Renal cortical epithelial cell (primary cell): ENCODE data around the gene WWC1. TPM values are rescaled to one million over a fixed set of nuclear protein-coding genes. Genes with fewer than 3 reads are reported as not detected.

ENCODE experiments used
- DNase-seq: peaks from one replicate; pipeline ENCODE4 v3.0.0-alpha.2; 2011; ENCODE audit warnings: low read depth
- total RNA-seq: library from RNA; depleted of rRNA; stranded (reverse); fragments of >200 nt; gene quantifications from 2 replicates; pipeline ENCODE4 v1.2.3, GENCODE V29; 2014

WWC1 gene
- total RNA-seq, 1 donor from 2014 or later = 319 TPM

DNA sequence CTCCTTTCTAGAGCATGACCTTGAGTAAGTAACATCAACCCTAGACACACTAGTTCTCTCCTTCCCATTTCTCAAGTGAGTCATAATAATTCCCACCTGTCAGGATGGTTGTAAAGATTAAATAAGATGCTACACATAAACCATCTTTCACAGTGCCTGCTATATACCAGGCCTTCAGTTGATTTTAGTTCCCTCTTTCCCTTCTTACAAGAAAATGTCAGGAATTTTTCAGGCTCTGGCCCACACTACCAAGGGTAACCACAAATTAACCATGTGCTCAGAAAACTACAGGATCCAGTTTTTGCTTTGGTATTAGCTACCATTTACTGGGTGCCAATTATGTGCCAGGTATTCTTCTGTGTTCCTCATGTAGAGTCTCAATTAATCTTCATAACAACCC lies 152.1 kb downstream of the WWC1 start:
- no peak for DNase-seq

DNA sequence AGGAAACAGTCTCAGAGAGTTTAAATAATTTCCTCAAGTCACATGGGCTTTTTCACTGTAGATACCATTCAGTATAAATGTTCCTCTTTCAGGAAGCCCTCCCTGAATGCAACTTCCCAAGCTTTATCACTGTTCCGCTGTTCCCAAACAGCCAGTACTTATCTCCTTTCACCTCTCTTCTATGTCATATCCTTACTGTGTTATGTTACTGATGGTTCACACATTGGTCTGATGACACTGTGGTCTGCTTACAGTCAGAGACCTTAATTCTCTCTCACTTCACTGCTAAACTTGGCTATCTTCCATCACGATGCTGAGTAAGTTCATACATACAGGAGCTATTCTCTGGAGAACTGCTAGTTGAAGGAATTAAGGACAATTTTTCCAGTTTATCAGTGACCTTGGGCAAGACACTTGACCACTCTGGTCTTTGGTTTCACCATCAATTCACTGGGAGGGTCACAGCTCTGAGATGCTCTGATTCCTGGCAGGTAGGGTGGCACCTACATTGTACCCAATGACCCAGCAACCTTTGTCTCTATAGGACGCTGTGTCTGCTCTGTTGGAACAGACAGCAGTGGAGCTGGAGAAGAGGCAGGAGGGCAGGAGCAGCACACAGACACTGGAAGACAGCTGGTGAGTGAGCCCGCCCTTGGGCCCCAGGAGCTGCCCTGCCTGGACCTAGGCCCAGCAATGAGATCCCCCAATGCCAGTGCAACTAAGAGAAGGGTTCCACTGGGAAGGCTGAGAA lies 152.7 kb downstream of the WWC1 start:
- DNase-seq = no peak

DNA sequence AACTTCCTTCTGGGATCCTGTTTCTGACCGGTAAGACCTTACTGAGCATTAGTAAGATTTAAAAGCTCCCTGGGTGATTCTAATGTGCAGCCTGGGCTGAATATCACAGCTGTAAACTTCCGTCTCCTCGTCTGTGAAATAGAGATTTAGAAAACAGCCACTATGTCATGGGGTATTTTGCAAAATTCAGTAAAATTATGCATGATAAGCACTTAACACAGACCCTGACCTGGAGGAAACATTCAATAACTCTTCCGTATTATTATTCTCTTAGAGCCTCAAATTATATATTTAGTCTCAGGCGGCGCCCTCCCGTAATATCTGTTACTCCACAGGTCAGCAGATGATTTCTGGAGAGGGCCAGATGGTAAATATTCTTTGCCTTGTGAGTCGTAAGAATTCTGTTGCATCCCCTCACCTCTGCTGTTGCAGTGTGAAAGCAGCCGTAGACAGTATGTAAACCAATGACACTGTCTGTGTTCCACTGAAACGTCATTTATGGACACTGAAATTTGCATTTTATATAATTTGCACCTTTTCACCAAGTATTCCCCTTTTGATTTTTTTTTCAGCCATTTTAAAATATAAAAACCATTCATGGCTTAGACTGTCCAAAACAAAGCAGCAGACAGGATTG lies 155.7 kb downstream of the WWC1 start:
- DNase-seq = no peak

DNA sequence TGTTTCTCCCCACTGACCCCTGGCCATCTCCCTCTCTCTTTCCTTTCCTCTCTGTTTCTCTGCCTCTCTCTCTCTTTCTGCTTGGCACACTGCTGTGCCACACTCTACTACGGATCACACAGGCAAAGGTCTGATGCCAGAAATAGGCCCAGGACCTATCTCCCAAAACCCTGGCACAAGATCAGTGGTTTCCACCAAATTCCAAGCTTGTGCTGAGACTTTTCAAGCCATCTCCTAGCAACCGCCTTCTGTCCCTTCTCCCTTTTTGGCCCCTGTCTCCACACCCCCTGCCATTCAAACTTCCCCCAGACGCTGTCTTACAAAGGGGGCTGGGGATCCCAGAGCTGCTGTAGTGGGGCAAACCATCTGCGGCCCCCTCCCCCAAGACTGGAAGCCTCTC lies 156.4 kb downstream of the WWC1 start:
- DNase-seq = no peak

DNA sequence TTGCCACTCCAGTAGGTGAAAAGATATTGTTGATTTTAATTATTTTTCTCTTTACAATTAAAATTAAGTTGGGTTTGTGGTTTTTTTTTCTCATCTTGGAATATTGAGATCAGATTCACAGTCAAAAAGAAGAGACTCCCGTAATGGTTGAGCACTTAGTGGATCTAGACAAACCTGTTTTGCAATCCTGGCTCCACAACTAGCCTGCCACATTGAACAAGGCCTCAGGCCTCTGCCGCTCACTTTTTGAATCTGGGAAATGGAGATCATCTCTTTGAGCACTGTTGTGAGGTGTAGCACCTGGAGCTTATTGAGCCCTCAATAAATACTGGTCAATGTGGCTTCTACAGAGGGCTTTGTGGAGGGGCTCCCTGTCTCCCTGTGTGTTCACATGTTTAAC lies 157.7 kb downstream of the WWC1 start:
- no peak for DNase-seq

DNA sequence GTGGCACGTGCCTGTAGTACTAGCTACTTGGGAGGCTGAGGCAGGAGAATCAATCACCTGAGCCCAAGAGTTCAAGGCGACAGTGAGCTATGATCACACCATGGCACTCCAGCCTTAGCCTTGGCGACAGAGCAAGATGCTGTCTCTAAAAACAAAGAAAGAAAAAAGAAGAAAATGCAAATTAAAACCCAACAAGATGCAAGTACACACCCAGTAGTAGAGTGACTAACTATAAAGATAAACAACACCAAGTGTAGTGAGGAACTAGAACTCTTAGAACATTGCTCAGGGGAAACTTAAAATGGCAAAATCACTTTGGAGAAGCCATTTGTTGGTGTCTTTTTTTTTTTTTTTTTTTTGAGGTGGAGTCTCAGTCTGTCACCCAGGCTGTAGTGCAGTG lies 160.1 kb downstream of the WWC1 start:
- no peak for DNase-seq

DNA sequence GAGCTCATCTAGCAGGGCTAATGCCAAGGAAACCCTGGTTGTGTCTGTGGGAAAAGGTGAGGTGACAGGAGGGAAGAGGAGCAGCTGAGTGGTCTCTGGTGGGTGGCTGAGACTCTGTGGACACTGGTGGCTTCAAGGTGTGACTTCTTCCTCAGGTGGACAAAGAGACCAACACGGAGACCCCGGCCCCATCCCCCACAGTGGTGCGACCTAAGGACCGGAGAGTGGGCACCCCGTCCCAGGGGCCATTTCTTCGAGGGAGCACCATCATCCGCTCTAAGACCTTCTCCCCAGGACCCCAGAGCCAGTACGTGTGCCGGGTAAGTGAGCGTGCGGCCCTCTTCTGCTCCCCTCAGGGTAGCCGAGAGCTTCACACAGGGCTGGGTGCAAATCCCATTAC lies 163.8 kb downstream of the WWC1 start:
- no peak for DNase-seq

DNA sequence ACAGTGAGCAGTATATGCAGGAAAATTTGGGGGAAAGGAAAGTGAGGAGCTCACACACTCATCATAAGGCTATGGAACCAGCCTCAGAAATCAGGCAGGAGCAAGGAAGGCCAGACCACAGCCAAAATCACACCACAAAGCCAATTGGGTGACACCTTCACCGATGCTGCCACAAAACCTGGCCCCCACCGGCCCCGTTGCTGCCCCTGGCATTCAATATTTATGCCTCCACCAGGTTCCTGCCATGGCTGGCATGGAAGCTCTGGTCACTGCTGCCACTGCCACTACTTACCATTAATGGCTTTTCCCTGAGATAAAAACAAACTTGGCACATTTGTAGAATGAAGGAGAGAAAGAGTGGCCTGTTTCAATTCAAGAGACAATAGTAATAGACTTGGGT lies 166.1 kb downstream of the WWC1 start:
- DNase-seq = no peak

DNA sequence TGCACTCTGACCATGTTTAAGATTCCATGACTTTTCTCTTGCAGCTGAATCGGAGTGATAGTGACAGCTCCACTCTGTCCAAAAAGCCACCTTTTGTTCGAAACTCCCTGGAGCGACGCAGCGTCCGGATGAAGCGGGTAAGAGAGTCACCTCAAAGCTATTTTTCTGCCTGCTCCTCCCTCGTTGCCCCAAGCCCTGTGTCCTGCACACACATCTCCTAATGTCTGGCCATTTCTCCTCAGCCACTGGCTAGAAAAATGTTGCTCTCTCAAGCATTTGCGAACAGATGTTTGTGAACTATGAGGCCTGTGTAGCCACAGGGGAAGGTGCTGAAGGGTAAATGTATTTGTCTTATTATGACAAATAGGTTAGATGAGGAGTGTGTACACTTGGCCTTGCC lies 169.2 kb downstream of the WWC1 start:
- DNase-seq = no peak

DNA sequence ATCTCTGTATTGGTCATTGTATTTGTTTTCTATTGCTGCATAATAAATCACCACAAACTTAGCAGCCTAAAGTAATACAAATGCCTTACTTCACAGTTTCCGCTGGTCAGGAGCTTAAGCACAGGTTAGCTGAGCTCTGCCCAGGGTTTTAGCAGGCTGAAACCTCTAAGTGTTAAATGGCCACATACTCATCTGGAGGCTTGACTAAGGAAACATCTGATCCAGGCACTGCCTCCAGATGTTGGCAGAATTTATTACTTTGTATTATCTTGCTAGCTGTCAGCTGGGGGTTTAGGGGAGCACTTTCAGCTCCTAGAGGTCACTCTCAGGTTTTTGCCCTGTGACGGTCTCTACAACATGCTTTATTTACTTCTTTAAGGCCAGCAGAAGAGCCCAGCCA lies 171.6 kb downstream of the WWC1 start:
- DNase-seq = no peak

DNA sequence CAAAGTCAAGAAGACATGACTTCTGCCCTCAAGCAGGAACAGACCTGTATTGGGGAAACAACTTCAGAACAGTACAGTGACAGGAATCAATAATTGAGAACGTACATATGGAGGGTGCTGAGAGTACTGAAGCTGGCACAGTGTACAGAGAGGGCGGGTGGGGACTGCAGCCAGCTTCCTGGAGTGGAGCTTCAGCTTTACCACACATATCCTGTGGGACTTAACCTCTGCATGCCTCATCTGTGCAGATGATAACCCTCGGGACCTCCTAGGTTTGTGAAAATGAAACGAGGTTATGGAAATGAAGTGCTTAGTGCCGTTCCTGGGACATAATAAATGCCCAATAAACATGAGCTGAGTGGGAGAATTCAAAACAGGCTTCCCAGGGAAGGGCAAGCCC lies 172.8 kb downstream of the WWC1 start:
- DNase-seq = no peak

DNA sequence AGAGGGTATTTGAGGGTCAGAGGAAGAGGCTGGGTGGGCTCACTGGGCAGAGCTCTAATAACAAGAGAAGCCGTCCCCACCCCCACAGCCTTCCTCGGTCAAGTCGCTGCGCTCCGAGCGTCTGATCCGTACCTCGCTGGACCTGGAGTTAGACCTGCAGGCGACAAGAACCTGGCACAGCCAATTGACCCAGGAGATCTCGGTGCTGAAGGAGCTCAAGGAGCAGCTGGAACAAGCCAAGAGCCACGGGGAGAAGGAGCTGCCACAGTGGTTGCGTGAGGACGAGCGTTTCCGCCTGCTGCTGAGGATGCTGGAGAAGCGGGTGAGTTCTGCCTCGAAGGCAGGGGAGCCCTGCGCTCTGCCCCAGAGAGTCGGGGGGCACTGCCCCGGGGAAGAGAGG lies 173.2 kb downstream of the WWC1 start:
- DNase-seq = no peak

DNA sequence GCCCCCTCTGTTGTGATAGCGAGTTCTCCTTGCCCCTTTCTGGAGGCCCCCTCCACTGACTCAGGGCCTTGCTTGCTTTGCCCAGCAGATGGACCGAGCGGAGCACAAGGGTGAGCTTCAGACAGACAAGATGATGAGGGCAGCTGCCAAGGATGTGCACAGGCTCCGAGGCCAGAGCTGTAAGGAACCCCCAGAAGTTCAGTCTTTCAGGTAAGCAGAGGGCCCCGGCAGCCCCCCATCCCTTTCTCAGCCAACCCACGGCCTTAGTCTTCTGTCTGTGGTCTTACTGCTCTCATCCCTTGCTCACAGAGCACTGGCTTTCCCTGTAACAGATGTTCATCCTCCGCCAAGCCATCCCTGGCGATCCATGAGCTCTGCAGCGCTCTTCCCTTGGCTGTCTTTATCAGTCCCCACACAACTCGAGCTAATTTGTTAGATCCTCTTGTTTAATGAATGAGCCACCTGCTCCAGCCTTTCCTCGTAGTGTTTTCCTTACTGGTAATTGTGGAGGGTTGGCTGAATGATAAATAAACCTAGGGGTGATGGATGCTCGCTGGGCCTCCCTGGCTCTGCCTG lies 176.4 kb downstream of the WWC1 start:
- DNase-seq = no peak

DNA sequence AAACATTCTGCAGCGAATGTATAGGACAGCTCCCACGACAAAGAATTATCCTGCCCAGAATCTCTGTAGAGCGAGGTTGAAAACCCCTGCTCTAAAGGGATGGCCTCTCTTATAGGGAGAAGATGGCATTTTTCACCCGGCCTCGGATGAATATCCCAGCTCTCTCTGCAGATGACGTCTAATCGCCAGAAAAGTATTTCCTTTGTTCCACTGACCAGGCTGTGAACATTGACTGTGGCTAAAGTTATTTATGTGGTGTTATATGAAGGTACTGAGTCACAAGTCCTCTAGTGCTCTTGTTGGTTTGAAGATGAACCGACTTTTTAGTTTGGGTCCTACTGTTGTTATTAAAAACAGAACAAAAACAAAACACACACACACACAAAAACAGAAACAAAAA lies 177.4 kb downstream of the WWC1 start:
- DNase-seq = peak; percentile 43

DNA sequence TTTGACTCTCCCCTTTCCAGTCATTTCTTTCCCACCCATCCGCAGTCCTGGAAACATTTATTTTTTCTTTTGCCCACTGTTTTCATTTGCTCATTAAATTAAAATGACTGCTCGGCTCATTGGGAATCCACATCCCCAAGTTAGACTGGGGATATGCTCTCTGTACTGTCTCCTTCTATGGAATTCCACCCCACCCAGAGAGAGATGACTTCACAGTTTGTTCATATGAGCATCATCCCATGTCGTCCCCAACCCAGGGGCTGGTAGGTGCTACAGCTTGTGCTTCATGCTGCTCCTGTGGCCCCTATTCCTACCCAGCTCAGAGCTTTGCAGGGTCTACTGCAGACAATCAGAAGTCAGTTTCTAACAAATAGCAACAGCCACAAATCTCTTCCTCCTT lies 178.4 kb downstream of the WWC1 start:
- no peak for DNase-seq

DNA sequence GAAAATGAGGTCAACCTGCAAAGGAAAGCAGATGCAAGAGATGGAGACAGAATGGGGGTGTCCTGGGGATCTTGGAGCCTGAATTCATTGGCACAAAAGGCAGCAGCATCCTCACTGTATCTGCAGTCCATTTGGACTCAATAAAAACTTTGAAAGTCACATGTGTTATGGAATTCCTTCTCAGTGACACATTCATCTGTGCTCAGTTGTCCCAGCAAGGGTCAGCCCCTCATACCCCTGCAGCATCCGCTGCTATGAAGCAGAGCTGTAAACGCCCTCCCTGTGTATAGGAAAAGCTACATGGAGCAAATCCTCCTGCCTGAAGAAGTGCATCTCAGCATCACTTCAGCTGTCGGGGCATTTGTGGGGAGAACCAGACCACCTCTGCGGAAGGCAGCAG lies 180.3 kb downstream of the WWC1 start:
- DNase-seq = no peak

DNA sequence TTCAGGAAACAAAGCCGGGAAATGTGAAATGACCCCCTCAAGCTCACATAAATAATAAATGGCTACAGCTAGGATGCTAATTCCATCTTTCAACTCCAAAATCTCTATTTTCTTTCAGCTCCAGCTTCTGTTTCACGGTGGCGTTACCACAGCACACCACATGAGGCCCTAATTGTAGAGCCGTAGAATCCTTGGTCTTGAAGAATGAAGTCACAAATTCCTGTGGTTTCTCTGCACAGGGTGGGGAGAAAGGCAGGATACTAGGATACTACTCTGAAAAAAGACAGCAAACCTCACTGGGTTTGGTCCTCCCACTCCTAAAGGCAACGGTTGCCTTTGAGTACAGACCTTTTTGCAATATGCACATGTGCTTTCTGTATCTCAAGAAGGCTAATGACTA lies 180.9 kb downstream of the WWC1 start:
- DNase-seq = peak; percentile 87

DNA sequence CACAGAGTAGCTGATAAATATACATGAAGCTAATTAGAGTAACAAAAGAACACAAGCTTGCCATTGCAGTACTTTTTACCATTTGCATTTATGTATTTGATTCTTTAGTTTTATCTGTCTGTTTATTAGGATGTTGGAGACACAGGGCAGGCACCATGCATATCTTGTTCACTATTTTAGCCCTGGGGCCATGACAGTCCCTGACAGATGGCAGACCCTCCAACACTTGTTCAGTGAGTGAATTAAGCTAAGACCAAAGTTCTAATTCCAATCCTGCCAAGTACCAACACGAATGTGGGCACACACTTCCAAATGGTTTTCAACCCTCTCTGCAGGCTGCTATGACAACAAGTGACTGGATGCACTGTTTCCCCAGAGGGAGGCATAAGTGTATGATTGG lies 182.9 kb downstream of the WWC1 start:
- no peak for DNase-seq

DNA sequence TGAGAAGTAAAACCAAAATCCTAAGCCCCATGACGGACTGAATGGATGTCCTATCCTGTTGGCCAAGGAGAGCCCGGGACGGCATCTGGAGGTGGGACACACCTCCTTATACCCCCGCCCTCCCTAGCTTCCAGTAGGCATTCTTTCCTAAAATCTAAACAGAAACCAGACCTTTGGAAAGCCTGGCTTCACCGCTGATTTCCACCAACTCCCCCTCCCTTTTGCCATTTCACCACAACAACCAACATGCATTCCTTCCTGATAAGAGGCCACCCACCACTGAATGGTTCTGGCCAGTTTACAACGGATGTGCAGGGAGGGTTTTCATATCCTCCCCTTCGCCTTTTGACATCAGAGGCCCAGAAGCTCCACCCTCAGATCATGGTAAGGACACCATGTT lies 185.6 kb downstream of the WWC1 start:
- DNase-seq = peak; percentile 24

DNA sequence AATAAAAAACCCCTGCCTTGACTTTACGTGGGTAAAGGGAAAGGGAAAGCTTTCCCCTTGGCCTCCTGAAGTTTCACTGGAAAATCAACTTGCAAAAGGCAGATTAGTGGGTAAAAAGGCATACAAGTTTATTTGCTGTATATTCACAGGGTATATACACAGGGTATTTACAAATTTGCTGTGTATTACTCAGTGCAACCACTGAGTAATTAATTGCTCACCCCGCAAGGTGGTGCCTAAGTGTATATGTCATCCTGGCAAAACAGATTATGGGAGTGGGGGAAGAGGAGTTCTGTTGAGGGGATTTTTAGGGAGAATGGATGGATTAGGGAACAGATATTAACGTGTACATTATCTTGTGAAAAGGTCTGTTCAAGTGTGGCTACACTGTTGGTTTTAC lies 187.7 kb downstream of the WWC1 start:
- no peak for DNase-seq

DNA sequence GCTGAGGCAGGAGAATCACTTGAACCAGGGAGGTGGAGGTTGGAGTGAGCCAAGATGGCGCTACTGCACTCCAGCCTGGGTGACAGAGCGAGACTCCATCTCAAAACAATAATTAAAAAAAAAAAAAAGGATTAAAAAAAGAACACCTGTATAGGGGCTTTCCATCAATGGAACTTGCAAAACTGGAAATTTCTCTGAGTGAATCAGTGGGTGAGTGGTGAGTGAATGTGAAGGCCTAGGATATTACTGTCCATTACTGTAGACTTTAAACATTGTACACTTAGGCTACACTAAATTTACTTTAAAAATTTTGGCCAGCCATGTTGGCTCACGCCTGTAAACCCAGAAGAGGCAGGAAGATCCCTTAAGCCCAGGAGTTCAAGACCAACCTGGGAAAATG lies 189.2 kb downstream of the WWC1 start:
- no peak for DNase-seq

DNA sequence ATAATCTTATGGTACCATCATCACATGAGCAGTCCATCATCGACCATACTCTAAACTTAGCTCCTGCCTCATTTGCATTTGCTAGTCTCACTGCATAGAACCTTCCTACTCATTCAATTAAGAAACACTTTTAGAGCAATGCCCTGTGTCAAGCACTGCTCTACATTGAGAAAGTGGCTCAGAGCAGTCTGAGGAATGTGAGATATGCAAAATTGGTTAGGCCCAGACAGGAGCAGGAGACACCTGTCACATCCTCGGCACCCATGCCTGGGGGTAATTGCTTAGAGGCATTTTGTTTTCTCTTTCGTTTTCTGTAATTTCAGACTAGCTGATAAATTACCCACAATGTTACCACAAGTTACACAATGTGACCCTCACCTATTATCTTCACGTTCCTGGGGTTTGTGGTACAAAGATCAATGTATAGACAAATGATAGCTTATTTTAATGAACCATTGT lies 189.9 kb downstream of the WWC1 start:
- DNase-seq = no peak

DNA sequence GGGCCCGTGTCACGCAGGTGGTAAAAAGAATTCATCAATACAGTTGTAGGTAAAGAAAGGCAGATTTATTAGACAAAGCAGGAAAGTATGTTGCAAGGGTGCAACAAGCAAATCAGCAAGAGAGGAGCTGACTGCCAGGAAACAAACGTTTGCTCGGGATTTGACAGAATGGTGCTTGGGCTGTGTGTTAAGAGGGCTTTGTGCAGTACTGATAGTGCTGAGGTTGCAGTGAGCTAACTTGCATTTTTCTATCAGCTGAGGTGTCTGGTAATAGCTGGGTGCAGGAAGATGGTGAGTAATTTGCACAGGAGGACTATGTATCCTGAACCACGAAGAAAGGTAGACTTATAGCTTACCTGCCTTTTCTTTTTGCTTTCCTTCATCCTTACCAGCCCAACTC lies 190.9 kb downstream of the WWC1 start:
- no peak for DNase-seq
